Measurements from ENCODE around the gene OTOF. TPM values are rescaled to one million over a fixed set of nuclear protein-coding genes. Genes with fewer than 3 reads are reported as not detected.

OTOF gene
- polyA plus RNA-seq, 3 donors: 0.05 to 0.56 (median 0.19) TPM

GRCh38 chr2:26459991-26460612 is 17.8 kb downstream of the OTOF start:
- no peak overlapping the region for H3K27ac ChIP-seq (ENCODE audit: low read depth, low read length)
- WGBS, 3 donors: 84 to 89% (median 85%) methylated on average over 14 to 15 of the region's 15 CpGs

GRCh38 chr2:26458365-26459042 is 19.4 kb downstream of the OTOF start:
- no peak overlapping the region for H3K27ac ChIP-seq (ENCODE audit: low read depth, low read length)
- 92 to 93% (median 92%) methylated on average over 14 of the region's 14 CpGs for WGBS, 3 donors

GRCh38 chr2:26457695-26458364 is 20.1 kb downstream of the OTOF start:
- WGBS, 3 donors: 81 to 93% (median 86%) methylated on average over 19 of the region's 19 CpGs

GRCh38 chr2:26457251-26457666 is 20.7 kb downstream of the OTOF start:
- WGBS, 3 donors: 81 to 89% (median 84%) methylated on average over 10 to 11 of the region's 11 CpGs
- no peak overlapping the region for H3K27ac ChIP-seq (ENCODE audit: low read depth, low read length)

More at GRCh38 chr2:26457695-26458364, 20.1 kb downstream of the OTOF start:
- no peak overlapping the region for H3K27ac ChIP-seq (ENCODE audit: low read depth, low read length)

GRCh38 chr2:26456440-26457250 is 21.3 kb downstream of the OTOF start:
- H3K27ac ChIP-seq (ENCODE audit: low read depth, low read length): no peak overlapping the region
- 86 to 89% (median 88%) methylated on average over 10 of the region's 10 CpGs for WGBS, 3 donors

- whole genome bisulfite sequencing, 3 donors: 58 to 76% (median 62%) methylated on average over 17 to 18 of the region's 18 CpGs
Observed at GRCh38 chr2:26455670-26456439, 22.1 kb downstream of the OTOF start.

GRCh38 chr2:26455037-26455669 is 22.8 kb downstream of the OTOF start:
- 71 to 83% (median 72%) methylated on average over 11 of the region's 11 CpGs for WGBS, 3 donors
- H3K27ac ChIP-seq (ENCODE audit: low read depth, low read length): no peak overlapping the region

More at GRCh38 chr2:26455670-26456439, 22.1 kb downstream of the OTOF start:
- H3K27ac ChIP-seq (ENCODE audit: low read depth, low read length): no peak overlapping the region

- H3K27ac ChIP-seq (ENCODE audit: low read depth, low read length): no peak overlapping the region
- 92 to 96% (median 95%) methylated on average over 10 of the region's 10 CpGs for WGBS, 3 donors
Observed at GRCh38 chr2:26454561-26455001, 23.3 kb downstream of the OTOF start.

- 80 to 88% (median 87%) methylated on average over 11 of the region's 11 CpGs for WGBS, 3 donors
- H3K27ac ChIP-seq (ENCODE audit: low read depth, low read length): no peak overlapping the region
Observed at GRCh38 chr2:26453421-26454329, 24.2 kb downstream of the OTOF start.

GRCh38 chr2:26451700-26452099 is 26.2 kb downstream of the OTOF start:
- WGBS, 3 donors: 89 to 100% (median 98%) methylated on average over 1 of the region's 1 CpG
- no peak overlapping the region for H3K27ac ChIP-seq (ENCODE audit: low read depth, low read length)

- 81 to 90% (median 83%) methylated on average over 13 of the region's 13 CpGs for WGBS, 3 donors
- no peak overlapping the region for H3K27ac ChIP-seq (ENCODE audit: low read depth, low read length)
Observed at GRCh38 chr2:26450031-26450635, 27.8 kb downstream of the OTOF start.

- H3K27ac ChIP-seq (ENCODE audit: low read depth, low read length): no peak overlapping the region
- WGBS, 3 donors: 90 to 95% (median 94%) methylated on average over 10 of the region's 10 CpGs
Observed at GRCh38 chr2:26449278-26450030, 28.5 kb downstream of the OTOF start.

GRCh38 chr2:26448651-26449050 is 29.3 kb downstream of the OTOF start:
- H3K27ac ChIP-seq (ENCODE audit: low read depth, low read length): no peak overlapping the region
- 92 to 98% (median 93%) methylated on average over 9 of the region's 9 CpGs for WGBS, 3 donors

- 83 to 85% (median 84%) methylated on average over 7 of the region's 7 CpGs for WGBS, 3 donors
- no peak overlapping the region for H3K27ac ChIP-seq (ENCODE audit: low read depth, low read length)
Observed at GRCh38 chr2:26444236-26444635, 33.7 kb downstream of the OTOF start.

GRCh38 chr2:26442707-26443106 is 35.2 kb downstream of the OTOF start:
- 62 to 74% (median 64%) methylated on average over 3 of the region's 3 CpGs for WGBS, 3 donors
- no peak overlapping the region for H3K27ac ChIP-seq (ENCODE audit: low read depth, low read length)
